H54 (cell line): ENCODE data around the gene IGFBP3.

Source experiments
- DNase-seq: peaks from one replicate; pipeline ENCODE4 v3.0.0; 2011; ENCODE audit warnings: low spot score, mixed read lengths; ENCODE audit not compliant: insufficient read length
- FAIRE-seq: peaks from 3 replicates; lab custom pipeline; 2011; peaks lifted over from hg19 to GRCh38; lab: Jason Lieb, UNC
- POLR2A ChIP-seq: IDR thresholded peaks from 2 replicates; pipeline ENCODE4 v1.6.1; 2011; ENCODE audit warnings: low read depth, mild to moderate bottlenecking, low read length

IGFBP3 gene

GRCh38 chr7:45917658-45918057 lies 3.4 kb downstream of the IGFBP3 start:
- FAIRE-seq (peak; percentile 11), DNase-seq (peak; percentile 92)
- TF ChIP-seq POLR2A: no peak

GRCh38 chr7:45917064-45917463 lies 4.0 kb downstream of the IGFBP3 start:
- DNase-seq (no peak), FAIRE-seq (no peak)
- TF ChIP-seq POLR2A: no peak

GRCh38 chr7:45915606-45916005 lies 5.5 kb downstream of the IGFBP3 start:
- no peak for DNase-seq
- no peak for FAIRE-seq
- TF ChIP-seq POLR2A: no peak

GRCh38 chr7:45914911-45915310 lies 6.2 kb downstream of the IGFBP3 start:
- DNase-seq (no peak), FAIRE-seq (no peak)
- no peak for TF ChIP-seq POLR2A

- no peak for DNase-seq
- FAIRE-seq: no peak
- no peak for TF ChIP-seq POLR2A
These were observed 8.1 kb downstream of the IGFBP3 start for GRCh38 chr7:45912972-45913371.

- no peak for TF ChIP-seq POLR2A
- no peak for DNase-seq
- no peak for FAIRE-seq
These were observed 9.8 kb downstream of the IGFBP3 start for GRCh38 chr7:45911311-45911710.

- DNase-seq (no peak), FAIRE-seq (no peak)
- TF ChIP-seq POLR2A: no peak
These were observed 10.2 kb downstream of the IGFBP3 start for GRCh38 chr7:45910855-45911254.

- no peak for TF ChIP-seq POLR2A
- no peak for DNase-seq
- FAIRE-seq: no peak
These were observed 11.5 kb downstream of the IGFBP3 start for GRCh38 chr7:45909561-45909960.

GRCh38 chr7:45902820-45903219 lies 18.3 kb downstream of the IGFBP3 start:
- peak; percentile 73 for FAIRE-seq

GRCh38 chr7:45901566-45901965 lies 19.5 kb downstream of the IGFBP3 start:
- TF ChIP-seq POLR2A: no peak
- DNase-seq (no peak), FAIRE-seq (peak; percentile 64)

More at GRCh38 chr7:45902820-45903219, 18.3 kb downstream of the IGFBP3 start:
- no peak for DNase-seq
- TF ChIP-seq POLR2A: no peak

- FAIRE-seq (peak; percentile 60), DNase-seq (no peak)
- no peak for TF ChIP-seq POLR2A
These were observed 22.9 kb downstream of the IGFBP3 start for GRCh38 chr7:45898222-45898621.

GRCh38 chr7:45897042-45897690 lies 23.9 kb downstream of the IGFBP3 start:
- FAIRE-seq (peak; percentile 94), DNase-seq (no peak)
- no peak for TF ChIP-seq POLR2A

- no peak for FAIRE-seq
These were observed 26.4 kb downstream of the IGFBP3 start for GRCh38 chr7:45894665-45895062.

GRCh38 chr7:45893996-45894664 lies 26.9 kb downstream of the IGFBP3 start:
- TF ChIP-seq POLR2A: no peak
- FAIRE-seq (no peak), DNase-seq (no peak)

More at GRCh38 chr7:45894665-45895062, 26.4 kb downstream of the IGFBP3 start:
- no peak for TF ChIP-seq POLR2A
- DNase-seq: no peak
